GM12875 (cell line): Measurements from ENCODE around the gene NRP1.

Experiments
- H3K4me3 ChIP-seq: one replicate; pipeline ENCODE4 v1.5.1; 2011; ENCODE audit warnings: low read depth, low read length, control low read depth
- TF ChIP-seq, protein P1 (sequence below): IDR thresholded peaks from 2 replicates; pipeline ENCODE4 v1.5.1; 2011; ENCODE audit warnings: low read depth, mild to moderate bottlenecking, control low read depth, inconsistent platforms, low read length, moderate library complexity, borderline replicate concordance; ENCODE audit not compliant: insufficient read depth

NRP1 gene

DNA sequence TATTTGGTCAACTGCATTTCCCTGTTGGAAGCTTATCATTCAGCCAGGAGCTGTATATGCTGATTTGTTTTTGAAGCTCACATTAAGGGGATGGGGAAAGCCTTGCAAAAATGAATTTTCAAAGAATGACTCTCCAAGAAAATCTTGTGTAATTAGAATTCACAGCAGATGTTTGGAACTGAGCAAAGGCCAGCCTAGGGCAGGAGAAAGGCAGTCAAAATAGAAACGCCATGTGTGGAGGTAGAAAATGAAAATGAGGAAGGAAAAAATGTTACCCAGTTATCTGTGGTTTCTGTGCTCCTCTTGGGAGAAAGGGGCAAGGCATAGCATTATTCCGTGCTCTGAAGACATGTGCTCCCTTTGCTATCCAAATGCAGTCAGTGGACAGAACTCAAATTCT lies 93.5 kb downstream of the NRP1 start:
- TF ChIP-seq, protein P1, sequence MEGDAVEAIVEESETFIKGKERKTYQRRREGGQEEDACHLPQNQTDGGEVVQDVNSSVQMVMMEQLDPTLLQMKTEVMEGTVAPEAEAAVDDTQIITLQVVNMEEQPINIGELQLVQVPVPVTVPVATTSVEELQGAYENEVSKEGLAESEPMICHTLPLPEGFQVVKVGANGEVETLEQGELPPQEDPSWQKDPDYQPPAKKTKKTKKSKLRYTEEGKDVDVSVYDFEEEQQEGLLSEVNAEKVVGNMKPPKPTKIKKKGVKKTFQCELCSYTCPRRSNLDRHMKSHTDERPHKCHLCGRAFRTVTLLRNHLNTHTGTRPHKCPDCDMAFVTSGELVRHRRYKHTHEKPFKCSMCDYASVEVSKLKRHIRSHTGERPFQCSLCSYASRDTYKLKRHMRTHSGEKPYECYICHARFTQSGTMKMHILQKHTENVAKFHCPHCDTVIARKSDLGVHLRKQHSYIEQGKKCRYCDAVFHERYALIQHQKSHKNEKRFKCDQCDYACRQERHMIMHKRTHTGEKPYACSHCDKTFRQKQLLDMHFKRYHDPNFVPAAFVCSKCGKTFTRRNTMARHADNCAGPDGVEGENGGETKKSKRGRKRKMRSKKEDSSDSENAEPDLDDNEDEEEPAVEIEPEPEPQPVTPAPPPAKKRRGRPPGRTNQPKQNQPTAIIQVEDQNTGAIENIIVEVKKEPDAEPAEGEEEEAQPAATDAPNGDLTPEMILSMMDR: no peak
- no peak overlapping the region for H3K4me3 ChIP-seq

GRCh38 chr10:33240258-33240657 lies 94.2 kb downstream of the NRP1 start:
- H3K4me3 ChIP-seq: no peak overlapping the region
- TF ChIP-seq, protein P1: no peak

DNA sequence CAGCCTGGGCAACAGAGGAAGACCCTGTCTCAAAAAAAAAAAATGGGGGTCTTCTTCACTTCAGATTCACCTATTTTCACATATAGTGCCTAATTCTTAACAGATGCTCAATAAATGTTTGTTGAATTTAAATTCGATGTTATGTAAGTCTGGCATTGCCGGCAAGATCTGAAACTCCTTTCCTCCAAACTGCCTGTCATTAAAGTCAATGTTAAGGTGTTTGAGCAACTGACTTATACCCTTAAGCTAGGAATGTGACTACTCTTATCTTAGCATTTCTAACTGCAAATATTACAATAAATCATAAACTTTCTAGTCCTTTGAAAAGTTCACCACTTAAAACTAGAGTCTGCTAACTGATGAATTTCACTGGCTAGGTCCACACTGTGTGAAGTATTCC lies 95.2 kb downstream of the NRP1 start:
- H3K4me3 ChIP-seq: no peak overlapping the region
- TF ChIP-seq, protein P1: no peak

DNA sequence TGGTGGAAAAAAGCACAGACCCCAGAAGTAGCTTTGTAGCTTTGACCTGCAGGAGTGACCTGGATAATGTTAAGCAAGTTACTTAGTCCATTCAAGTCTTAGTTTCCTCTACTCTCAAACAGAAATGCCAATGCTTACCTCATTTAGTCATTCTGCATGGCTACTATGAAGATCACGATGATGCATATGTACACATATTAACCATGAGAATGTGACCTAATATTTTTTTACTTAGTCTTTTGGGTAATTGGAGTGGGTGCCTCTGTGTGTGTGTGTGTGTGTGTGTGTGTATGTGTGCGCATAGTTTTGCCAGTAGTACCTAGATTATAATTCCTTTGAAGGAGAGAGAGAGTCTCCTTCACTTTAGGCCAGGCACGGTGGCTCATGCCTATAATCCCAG lies 95.8 kb downstream of the NRP1 start:
- H3K4me3 ChIP-seq: no peak overlapping the region
- TF ChIP-seq, protein P1: no peak

- TF ChIP-seq, protein P1: no peak
- H3K4me3 ChIP-seq: no peak overlapping the region
These were observed 96.5 kb downstream of the NRP1 start for GRCh38 chr10:33237736-33238624.

GRCh38 chr10:33236916-33237315 lies 97.6 kb downstream of the NRP1 start:
- TF ChIP-seq, protein P1: no peak
- H3K4me3 ChIP-seq: no peak overlapping the region

DNA sequence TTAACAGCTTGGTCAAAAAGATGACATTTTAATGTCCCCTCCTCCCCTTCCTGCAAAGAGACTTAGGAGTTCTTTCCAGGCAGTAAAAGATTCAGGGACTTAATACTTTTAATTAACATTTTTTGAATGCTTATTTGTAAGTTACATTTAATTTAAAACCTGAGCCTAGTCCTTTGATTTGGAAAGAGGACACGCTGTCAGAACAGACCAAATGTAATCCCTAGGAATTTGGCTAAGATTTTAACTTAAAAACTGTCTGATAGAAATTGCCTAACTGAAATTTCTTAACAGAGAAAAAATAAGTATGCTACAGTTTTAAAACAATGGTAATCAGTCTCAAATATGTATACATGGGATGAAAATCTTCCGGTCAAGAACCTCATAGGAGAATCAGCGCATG lies 98.5 kb downstream of the NRP1 start:
- no peak overlapping the region for H3K4me3 ChIP-seq
- TF ChIP-seq, protein P1: no peak
